CD14-positive monocyte (primary cell): ENCODE measurements around the gene ANKRD33. TPM values are rescaled to one million over a fixed set of nuclear protein-coding genes. Genes with fewer than 3 reads are reported as not detected.

Experiments used
- DNase-seq, 3 donors: peaks; one replicate each; pipeline ENCODE4 v3.0.0-alpha.2; 2011 to 2022
- H2AFZ ChIP-seq: 2 replicates; pipeline ENCODE4 v1.6.0; 2012; ENCODE audit warnings: mild to moderate bottlenecking, low read depth, low read length, inconsistent platforms; ENCODE audit not compliant: insufficient read depth, poor library complexity, severe bottlenecking
- H3K27ac ChIP-seq, 2 donors: 1 replicate in 1 of 2; 2 replicates in 1 of 2; pipeline ENCODE4 v1.5.1; 2012 to 2013; ENCODE audit warnings: low read length in 2 of 2, control low read depth in 1 of 2, inconsistent platforms in 1 of 2, low read depth in 1 of 2, mild to moderate bottlenecking in 1 of 2
- H3K27me3 ChIP-seq, 2 donors: one replicate each; pipeline versions ENCODE4 v1.6.0 to v1.6.1; 2011 to 2013; ENCODE audit warnings: low read length in 2 of 2; ENCODE audit not compliant: control insufficient read depth in 2 of 2, insufficient read depth in 2 of 2
- H3K36me3 ChIP-seq, 2 donors: replicated peaks in 1 of 2; 1 replicate in 1 of 2; 2 replicates in 1 of 2; pipeline versions ENCODE4 v1.5.1 to v1.6.1; 2012 to 2013; ENCODE audit warnings: low read length in 2 of 2, control low read depth in 1 of 2, inconsistent platforms in 1 of 2, mild to moderate bottlenecking in 1 of 2; ENCODE audit not compliant: insufficient read depth in 2 of 2, control insufficient read depth in 1 of 2
- H3K4me1 ChIP-seq, 2 donors: 1 replicate in 1 of 2; 2 replicates in 1 of 2; pipeline versions ENCODE4 v1.5.1 to v1.6.1; 2012 to 2013; ENCODE audit warnings: low read length in 2 of 2, control low read depth in 1 of 2, inconsistent platforms in 1 of 2, mild to moderate bottlenecking in 1 of 2, moderate library complexity in 1 of 2; ENCODE audit not compliant: insufficient read depth in 2 of 2, control insufficient read depth in 1 of 2
- H3K4me2 ChIP-seq: replicated peaks from 2 replicates; pipeline ENCODE3; 2012; ENCODE audit warnings: low read length, moderate library complexity, mild to moderate bottlenecking; ENCODE audit not compliant: poor library complexity, severe bottlenecking; ENCODE audit errors: extremely low read depth
- H3K4me3 ChIP-seq, 3 experiments: fragments of 200-600 bp in 1 of 3; sonication (generic) in 1 of 3; replicated peaks in 1 of 3; 1 replicate in 2 of 3; 2 replicates in 1 of 3; pipeline ENCODE4 v1.5.1; 2011 to 2013; ENCODE audit warnings: low read length in 3 of 3, mild to moderate bottlenecking in 3 of 3, control low read depth in 2 of 3, low read depth in 2 of 3, inconsistent platforms in 1 of 3, moderate library complexity in 1 of 3
- H3K79me2 ChIP-seq: 2 replicates; pipeline ENCODE4 v1.6.0; 2012; ENCODE audit warnings: mild to moderate bottlenecking, control low read depth, inconsistent platforms, low read length, moderate library complexity; ENCODE audit not compliant: insufficient read depth
- H3K9ac ChIP-seq: 2 replicates; pipeline ENCODE4 v1.6.0; 2017; ENCODE audit warnings: low read length, mild to moderate bottlenecking; ENCODE audit not compliant: insufficient read depth, poor library complexity, severe bottlenecking
- H3K9me3 ChIP-seq, 2 donors: replicated peaks in 1 of 2; 1 replicate in 1 of 2; 2 replicates in 1 of 2; pipeline versions ENCODE4 v1.5.1 to v1.6.1; 2012 to 2013; ENCODE audit warnings: low read length in 2 of 2, control low read depth in 1 of 2; ENCODE audit not compliant: control insufficient read depth in 1 of 2, insufficient read depth in 1 of 2
- H4K20me1 ChIP-seq: 2 replicates; pipeline ENCODE4 v1.6.0; 2012; ENCODE audit warnings: mild to moderate bottlenecking, low read length, control low read depth, moderate library complexity; ENCODE audit not compliant: insufficient read depth
- H3K27ac Mint-ChIP-seq, 7 donors: one replicate each; pipeline ENCODE4 v1.8.0; 2020; ENCODE audit warnings: mild to moderate bottlenecking in 7 of 7, mixed read lengths in 7 of 7, moderate library complexity in 6 of 7, inconsistent platforms in 2 of 7
- H3K27me3 Mint-ChIP-seq, 3 donors: one replicate each; pipeline ENCODE4 v1.8.0; 2021 to 2022; ENCODE audit warnings: low read depth in 3 of 3, mild to moderate bottlenecking in 3 of 3, mixed read lengths in 3 of 3, moderate library complexity in 3 of 3, inconsistent platforms in 1 of 3
- H3K36me3 Mint-ChIP-seq, 2 donors: one replicate each; pipeline ENCODE4 v1.8.0; 2020; ENCODE audit warnings: mixed read lengths in 2 of 2, inconsistent platforms in 1 of 2, mild to moderate bottlenecking in 1 of 2
- H3K4me1 Mint-ChIP-seq: one replicate; pipeline ENCODE4 v1.8.0; 2020; ENCODE audit warnings: mild to moderate bottlenecking, mixed read lengths
- H3K4me3 Mint-ChIP-seq, 2 donors: one replicate each; pipeline ENCODE4 v1.8.0; 2020; ENCODE audit warnings: mild to moderate bottlenecking in 2 of 2, mixed read lengths in 2 of 2, moderate library complexity in 1 of 2
- H3K9me3 Mint-ChIP-seq, 7 donors: one replicate each; pipeline ENCODE4 v1.8.0; 2020 to 2022; ENCODE audit warnings: mixed read lengths in 7 of 7, mild to moderate bottlenecking in 6 of 7, moderate library complexity in 6 of 7, inconsistent platforms in 2 of 7
- CTCF ChIP-seq: fragments of 200-600 bp; IDR thresholded peaks from one replicate; pipeline ENCODE4 v1.8.0; 2022; ENCODE audit warnings: antibody characterized with exemption, mild to moderate bottlenecking
- WGBS: methylation state at CpG from one replicate; pipeline ENCODE4 v1.1.5; 2013; ENCODE audit warnings: missing lambda C conversion rate; ENCODE audit not compliant: insufficient coverage; 5-methylcytosine and 5-hydroxymethylcytosine counted together
- intact Hi-C, 2 donors: fragments of 100-400 bp; cut with micrococcal nuclease; formaldehyde crosslinking; loops; one replicate each; pipeline versions ENCODE4 v1.15.0 to v1.15.1; 2023
- polyA plus RNA-seq, 3 donors: library from polyadenylated mRNA; depleted of rRNA in 1 of 3; unstranded in 2 of 3; stranded (reverse) in 1 of 3; fragments of 300-500 nt in 2 of 3; fragments of >200 nt in 1 of 3; fragmentation: Illumina TruSeq in 2 of 3; gene quantifications; 1 replicate in 2 of 3; 2 replicates in 1 of 3; pipeline ENCODE4 v1.2.3, GENCODE V29; 2012 to 2021

The ANKRD33 gene
- polyA plus RNA-seq, 3 donors: 0.07 TPM; not detected in 2

GRCh38 chr12:51848326-51848727 lies 39.6 kb upstream of the ANKRD33 start, which contains the start of gene FIGNL2:
Gene FIGNL2 (minus strand): TSS chr12:51848718. CDS start chr12:51822413, 26,305 bp downstream.
- H3K36me3 ChIP-seq: no peaks in the 10 kb centered on the region
- H3K9me3 Mint-ChIP-seq: peaks cover 0 to 5% (median 0%) of the 10 kb centered on the region in 7 donors
- H3K36me3 Mint-ChIP-seq: peaks cover 3 to 4% of the 10 kb centered on the region in 2 donors
- H3K4me2 ChIP-seq: peak within 1 kb of the TSS; percentile 94
- peaks cover 8 to 37% of the 10 kb centered on the region in 2 donors for H3K27me3 ChIP-seq
- peak within 1 kb of the TSS; percentile 55 to 78 (median 64) for H3K4me3 ChIP-seq
- H3K4me1 Mint-ChIP-seq: peaks cover 63% of the 10 kb centered on the region
- intact Hi-C loops: no loop called here
- peaks cover 57 to 77% of the 10 kb centered on the region in 2 donors for H3K4me1 ChIP-seq
- no peaks in the 10 kb centered on the region for H3K79me2 ChIP-seq
- peaks cover 34 to 46% (median 40%) of the 10 kb centered on the region in 3 donors for H3K27me3 Mint-ChIP-seq
- peak within 1 kb of the TSS in 4 of 7 donors; percentile 12 to 76 (median 64) for H3K27ac Mint-ChIP-seq
- H4K20me1 ChIP-seq: no peaks in the 10 kb centered on the region
- peak within 1 kb of the TSS; percentile 78 to 90 for H3K4me3 Mint-ChIP-seq
- H3K9ac ChIP-seq: peak within 1 kb of the TSS; percentile 62
- H2AFZ ChIP-seq: peak within 1 kb of the TSS; percentile 81
- peak within 1 kb of the TSS in 1 of 2 donors; percentile 58 for H3K27ac ChIP-seq
- no peak for TF ChIP-seq CTCF
- no peaks in the 10 kb centered on the region for H3K9me3 ChIP-seq
- DNase-seq: no peak
- 5% methylated on average over 30 of the region's 51 CpGs for WGBS

GRCh38 chr12:51848841-51849735 lies 38.8 kb upstream of the ANKRD33 start:
- H3K9me3 ChIP-seq: no peaks in the 10 kb centered on the region
- peaks cover 34 to 41% (median 37%) of the 10 kb centered on the region in 3 donors for H3K27me3 Mint-ChIP-seq
- H3K9ac ChIP-seq: no peak overlapping the region
- H2AFZ ChIP-seq: no peak overlapping the region
- H4K20me1 ChIP-seq: no peaks in the 10 kb centered on the region
- TF ChIP-seq CTCF: no peak
- no peak overlapping the region for H3K4me2 ChIP-seq
- no peaks in the 10 kb centered on the region for H3K79me2 ChIP-seq
- H3K36me3 Mint-ChIP-seq: peaks cover 3 to 4% of the 10 kb centered on the region in 2 donors
- WGBS: 94% methylated on average over 21 of the region's 57 CpGs
- H3K9me3 Mint-ChIP-seq: peaks cover 0 to 5% (median 0%) of the 10 kb centered on the region in 7 donors
- H3K4me1 Mint-ChIP-seq: peaks cover 65% of the 10 kb centered on the region
- H3K4me3 Mint-ChIP-seq: peak overlapping the region in 1 of 2 donors; percentile 59
- H3K4me1 ChIP-seq: peaks cover 57 to 75% of the 10 kb centered on the region in 2 donors
- no peaks in the 10 kb centered on the region for H3K36me3 ChIP-seq
- intact Hi-C loops: no loop called here
- peaks cover 8 to 36% of the 10 kb centered on the region in 2 donors for H3K27me3 ChIP-seq
- no peak overlapping the region for H3K27ac ChIP-seq
- H3K4me3 ChIP-seq: no peak overlapping the region
- no peak overlapping the region for H3K27ac Mint-ChIP-seq
- DNase-seq: no peak
